ENCODE measurements around the gene SMIM5. TPM values are rescaled to one million over a fixed set of nuclear protein-coding genes. Genes with fewer than 3 reads are reported as not detected.
A peak's percentile ranks its signal among the peaks of the same experiment; 100 is the strongest.

SMIM5 gene
- total RNA-seq, 1 donor from 2014 or later: 0.14 TPM

DNA sequence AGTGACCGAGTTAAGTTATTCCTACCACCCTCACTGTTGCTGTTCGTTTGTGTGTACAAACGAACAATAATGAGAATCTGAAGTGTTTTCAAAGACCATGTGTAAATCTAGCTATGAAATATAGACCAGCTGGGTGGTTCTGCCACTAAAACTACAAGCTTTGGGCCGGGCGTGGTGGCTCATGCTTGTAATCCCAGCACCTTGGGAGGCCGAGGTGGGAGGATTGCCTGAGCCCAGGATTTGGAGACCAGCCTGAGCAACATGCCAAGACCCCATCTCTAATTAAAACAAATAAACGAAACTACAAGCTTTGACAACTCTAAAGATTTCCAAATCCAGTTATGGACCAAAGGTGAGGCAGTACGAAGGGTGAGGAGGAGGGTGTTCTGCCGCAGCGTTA lies 32.7 kb downstream of the SMIM5 start:
- Mint-ChIP-seq H3K36me3 (ENCODE audit: low read depth) (peaks cover 27% of the 10 kb centered on the region), H3K4me3 (no peak overlapping the region), H3K27ac (no peak overlapping the region), H3K27me3 (no peaks in the 10 kb centered on the region), H3K9me3 (no peaks in the 10 kb centered on the region), H3K4me1 (peaks cover 19% of the 10 kb centered on the region)
- intact Hi-C loops (cut with micrococcal nuclease): loop anchor here (2.0 kb wide), 1 partner anchor 77 kb away; no protein-coding TSS in a partner anchor
- DNase-seq: no peak

GRCh38 chr17:75666959-75667790 lies 33.9 kb downstream of the SMIM5 start, which contains the start of the genes RECQL5 and SAP30BP:
Gene RECQL5 (minus strand): TSS chr17:75667154. CDS start chr17:75666557, 597 bp downstream.
Gene SAP30BP (plus strand): TSS chr17:75667338. CDS start chr17:75667373, 35 bp downstream.
- no peaks in the 10 kb centered on the region for H3K27me3 Mint-ChIP-seq
- no peak within 1 kb of the TSS for H3K27ac Mint-ChIP-seq
- H3K4me1 Mint-ChIP-seq: peaks cover 19% of the 10 kb centered on the region
- no peak within 1 kb of the TSS for H3K4me3 Mint-ChIP-seq
- intact Hi-C loops (cut with micrococcal nuclease): loop anchor here (1.0 to 2.0 kb wide), 2 partner anchors 78 to 211 kb away; partner anchors contain the start of gene TMEM94
- DNase-seq: peak; percentile 100
- H3K36me3 Mint-ChIP-seq (ENCODE audit: low read depth): peaks cover 38% of the 10 kb centered on the region
- H3K9me3 Mint-ChIP-seq: no peaks in the 10 kb centered on the region

DNA sequence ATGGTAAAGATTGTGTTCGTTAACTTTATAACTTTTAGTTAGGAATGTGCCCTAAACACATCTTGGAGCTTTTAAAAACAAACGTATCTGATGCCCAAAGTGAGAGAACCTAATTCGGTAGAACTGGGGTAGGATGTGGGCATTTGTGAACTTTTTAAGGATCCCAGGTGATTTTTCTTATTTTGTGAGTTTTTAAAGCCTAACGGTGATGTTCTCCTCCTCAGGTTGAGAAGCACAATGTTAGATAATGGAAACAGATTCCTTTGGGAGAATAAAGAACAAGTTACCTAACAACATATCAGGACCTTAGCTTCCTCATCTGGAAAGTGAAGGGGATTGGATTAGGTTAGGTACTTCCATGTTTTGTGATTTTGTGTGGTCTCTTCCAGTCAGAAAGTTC lies 34.6 kb downstream of the SMIM5 start:
- Mint-ChIP-seq H3K9me3 (no peaks in the 10 kb centered on the region), H3K27ac (no peak overlapping the region), H3K36me3 (ENCODE audit: low read depth) (peaks cover 37% of the 10 kb centered on the region), H3K4me3 (no peak overlapping the region), H3K4me1 (peaks cover 19% of the 10 kb centered on the region), H3K27me3 (no peaks in the 10 kb centered on the region)
- DNase-seq: no peak
- intact Hi-C loops (cut with micrococcal nuclease): loop anchor here (1.0 to 2.0 kb wide), 2 partner anchors 79 to 212 kb away; partner anchors contain the start of gene TMEM94

DNA sequence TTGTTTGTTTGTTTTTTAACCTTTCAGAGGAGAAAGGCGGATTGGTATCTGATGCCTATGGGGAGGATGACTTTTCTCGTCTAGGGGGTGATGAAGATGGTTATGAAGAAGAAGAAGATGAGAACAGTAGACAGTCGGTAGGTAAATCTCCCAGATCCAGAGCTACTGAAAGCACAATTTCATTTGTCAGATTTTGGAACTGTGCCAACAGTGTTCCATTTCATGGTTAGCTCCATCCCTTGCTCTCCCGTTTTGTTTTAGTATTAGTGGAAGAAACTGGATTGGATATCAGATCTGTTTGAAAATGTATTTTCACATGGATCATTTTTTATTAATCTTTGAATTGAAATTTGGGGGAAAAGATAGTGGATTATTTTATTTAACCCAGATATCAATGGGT lies 35.3 kb downstream of the SMIM5 start:
- Mint-ChIP-seq H3K27ac (peak overlapping the region; percentile 67), H3K4me3 (no peak overlapping the region), H3K27me3 (no peaks in the 10 kb centered on the region), H3K9me3 (no peaks in the 10 kb centered on the region), H3K36me3 (ENCODE audit: low read depth) (peaks cover 43% of the 10 kb centered on the region), H3K4me1 (peaks cover 19% of the 10 kb centered on the region)
- no peak for DNase-seq
- intact Hi-C loops (cut with micrococcal nuclease): no loop called here

- no peak overlapping the region for H3K4me3 Mint-ChIP-seq
- H3K27me3 Mint-ChIP-seq: no peaks in the 10 kb centered on the region
- no peaks in the 10 kb centered on the region for H3K9me3 Mint-ChIP-seq
- intact Hi-C loops (cut with micrococcal nuclease): no loop called here
- H3K36me3 Mint-ChIP-seq (ENCODE audit: low read depth): peaks cover 42% of the 10 kb centered on the region
- DNase-seq: no peak
- peaks cover 18% of the 10 kb centered on the region for H3K4me1 Mint-ChIP-seq
- H3K27ac Mint-ChIP-seq: no peak overlapping the region
These were observed 37.6 kb downstream of the SMIM5 start for GRCh38 chr17:75670868-75671267.

DNA sequence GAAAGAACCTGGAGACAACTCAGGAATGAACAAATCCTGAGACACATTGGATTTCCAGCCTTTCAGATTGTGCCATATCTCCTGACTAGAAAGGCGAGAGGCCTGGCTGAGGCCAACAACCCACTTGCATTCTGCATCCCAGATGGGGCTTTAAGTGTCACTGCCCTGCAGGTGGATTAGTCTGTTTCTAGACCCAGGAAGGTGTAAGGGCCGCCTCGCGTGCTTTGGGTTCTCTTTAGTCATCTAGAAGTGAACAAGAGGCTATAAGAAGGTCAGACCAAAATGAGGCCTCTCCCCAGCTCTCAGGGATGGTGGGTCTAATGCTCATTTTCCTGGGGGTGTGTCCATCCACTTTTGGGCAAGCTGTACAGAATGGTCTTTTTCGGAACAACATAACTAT lies 38.8 kb downstream of the SMIM5 start:
- no peak overlapping the region for H3K4me3 Mint-ChIP-seq
- DNase-seq: no peak
- no peaks in the 10 kb centered on the region for H3K27me3 Mint-ChIP-seq
- no peak overlapping the region for H3K27ac Mint-ChIP-seq
- intact Hi-C loops (cut with micrococcal nuclease): no loop called here
- H3K36me3 Mint-ChIP-seq (ENCODE audit: low read depth): peaks cover 46% of the 10 kb centered on the region
- H3K9me3 Mint-ChIP-seq: no peaks in the 10 kb centered on the region
- H3K4me1 Mint-ChIP-seq: peaks cover 15% of the 10 kb centered on the region

DNA sequence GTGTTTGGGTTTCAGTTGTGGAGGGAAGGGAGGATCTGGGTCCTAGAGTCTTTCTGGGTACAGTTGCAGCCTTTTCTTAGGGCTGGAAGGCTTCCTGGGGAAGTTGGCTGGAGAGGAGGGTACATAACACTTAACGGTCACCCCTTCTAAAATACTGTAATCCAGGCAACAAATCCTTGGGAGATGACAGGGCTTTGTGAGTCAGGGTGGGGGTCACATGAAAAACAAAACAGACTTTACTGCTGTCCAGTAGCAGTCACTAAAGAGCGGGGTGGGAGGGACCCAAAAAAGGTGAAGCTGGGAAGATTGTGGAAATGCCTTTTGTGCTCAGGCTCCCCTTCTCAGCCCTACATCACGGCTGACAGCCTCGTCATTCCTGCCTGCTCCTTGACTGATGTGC lies 40.3 kb downstream of the SMIM5 start:
- no peak for DNase-seq
- H3K36me3 Mint-ChIP-seq (ENCODE audit: low read depth): peaks cover 42% of the 10 kb centered on the region
- H3K27me3 Mint-ChIP-seq: no peaks in the 10 kb centered on the region
- no peaks in the 10 kb centered on the region for H3K9me3 Mint-ChIP-seq
- peaks cover 11% of the 10 kb centered on the region for H3K4me1 Mint-ChIP-seq
- intact Hi-C loops (cut with micrococcal nuclease): no loop called here
- no peak overlapping the region for H3K4me3 Mint-ChIP-seq
- no peak overlapping the region for H3K27ac Mint-ChIP-seq

- Mint-ChIP-seq H3K36me3 (ENCODE audit: low read depth) (peaks cover 34% of the 10 kb centered on the region), H3K4me1 (peaks cover 4% of the 10 kb centered on the region)
- intact Hi-C loops (cut with micrococcal nuclease): no loop called here
These were observed 43.2 kb downstream of the SMIM5 start for GRCh38 chr17:75676461-75676860.

GRCh38 chr17:75679706-75680211 lies 46.5 kb downstream of the SMIM5 start:
- no peak for DNase-seq
- no peaks in the 10 kb centered on the region for H3K9me3 Mint-ChIP-seq
- H3K4me3 Mint-ChIP-seq: no peak overlapping the region
- H3K4me1 Mint-ChIP-seq: peaks cover 6% of the 10 kb centered on the region
- no peak overlapping the region for H3K27ac Mint-ChIP-seq
- no peaks in the 10 kb centered on the region for H3K27me3 Mint-ChIP-seq
- peaks cover 26% of the 10 kb centered on the region for H3K36me3 Mint-ChIP-seq (ENCODE audit: low read depth)
- intact Hi-C loops (cut with micrococcal nuclease): no loop called here

More at GRCh38 chr17:75676461-75676860, 43.2 kb downstream of the SMIM5 start:
- H3K4me3 Mint-ChIP-seq: no peak overlapping the region
- H3K9me3 Mint-ChIP-seq: no peaks in the 10 kb centered on the region
- DNase-seq: no peak
- no peak overlapping the region for H3K27ac Mint-ChIP-seq
- no peaks in the 10 kb centered on the region for H3K27me3 Mint-ChIP-seq

DNA sequence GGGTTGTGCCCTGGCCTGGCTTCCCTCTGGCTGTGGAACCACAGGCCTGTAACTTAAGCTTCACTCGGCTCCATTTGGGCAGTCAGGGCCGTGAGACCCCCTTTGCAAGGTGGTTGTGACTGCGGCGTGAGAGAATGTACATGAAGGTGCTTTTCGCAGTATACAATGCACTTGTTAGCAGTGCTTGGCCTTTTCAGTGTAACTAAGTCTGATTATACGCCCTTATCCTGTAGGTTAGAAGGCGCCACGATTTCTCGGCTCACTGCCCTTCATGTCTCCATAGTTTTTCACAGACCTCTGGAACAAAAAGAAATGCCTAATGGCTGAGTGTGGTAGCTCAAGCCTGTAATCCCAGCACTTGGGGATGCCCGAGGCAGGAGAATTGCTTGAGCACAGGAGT lies 47.2 kb downstream of the SMIM5 start:
- H3K27me3 Mint-ChIP-seq: no peaks in the 10 kb centered on the region
- H3K36me3 Mint-ChIP-seq (ENCODE audit: low read depth): peaks cover 27% of the 10 kb centered on the region
- H3K9me3 Mint-ChIP-seq: no peaks in the 10 kb centered on the region
- H3K27ac Mint-ChIP-seq: no peak overlapping the region
- peaks cover 7% of the 10 kb centered on the region for H3K4me1 Mint-ChIP-seq
- H3K4me3 Mint-ChIP-seq: no peak overlapping the region
- intact Hi-C loops (cut with micrococcal nuclease): no loop called here
- DNase-seq: no peak

- peaks cover 24% of the 10 kb centered on the region for H3K36me3 Mint-ChIP-seq (ENCODE audit: low read depth)
- DNase-seq: no peak
- H3K27ac Mint-ChIP-seq: no peak overlapping the region
- no peak overlapping the region for H3K4me3 Mint-ChIP-seq
- intact Hi-C loops (cut with micrococcal nuclease): no loop called here
- H3K27me3 Mint-ChIP-seq: no peaks in the 10 kb centered on the region
- H3K4me1 Mint-ChIP-seq: peaks cover 8% of the 10 kb centered on the region
- no peaks in the 10 kb centered on the region for H3K9me3 Mint-ChIP-seq
These were observed 48.1 kb downstream of the SMIM5 start for GRCh38 chr17:75681289-75681688.

DNA sequence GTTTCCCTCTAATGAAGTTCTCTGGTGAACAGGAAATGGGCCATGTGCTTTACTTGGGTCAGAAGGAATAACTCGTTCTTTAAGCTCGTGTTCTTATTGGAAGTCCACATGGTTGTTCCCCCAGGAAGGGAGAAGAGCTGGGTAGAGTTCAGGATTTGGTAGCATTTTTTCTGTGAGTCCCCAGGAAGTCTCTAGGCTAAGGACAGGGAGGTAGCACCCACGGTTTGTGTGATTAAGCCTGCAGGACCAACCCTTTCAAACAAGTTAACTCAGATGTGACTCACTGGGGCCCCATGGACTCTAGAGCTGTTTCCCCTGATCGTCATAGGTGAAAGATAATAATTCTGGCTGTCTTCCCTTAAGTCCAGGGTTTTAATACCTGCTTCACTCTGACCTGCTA lies 50.3 kb downstream of the SMIM5 start:
- no peaks in the 10 kb centered on the region for H3K27me3 Mint-ChIP-seq
- peak overlapping the region; percentile 37 for H3K27ac Mint-ChIP-seq
- intact Hi-C loops (cut with micrococcal nuclease): no loop called here
- DNase-seq: no peak
- H3K4me1 Mint-ChIP-seq: peaks cover 24% of the 10 kb centered on the region
- H3K4me3 Mint-ChIP-seq: no peak overlapping the region
- peaks cover 32% of the 10 kb centered on the region for H3K36me3 Mint-ChIP-seq (ENCODE audit: low read depth)
- H3K9me3 Mint-ChIP-seq: no peaks in the 10 kb centered on the region

- Mint-ChIP-seq H3K9me3 (no peaks in the 10 kb centered on the region), H3K27ac (no peak overlapping the region), H3K36me3 (ENCODE audit: low read depth) (peaks cover 33% of the 10 kb centered on the region), H3K27me3 (no peaks in the 10 kb centered on the region), H3K4me3 (no peak overlapping the region), H3K4me1 (peaks cover 31% of the 10 kb centered on the region)
- intact Hi-C loops (cut with micrococcal nuclease): no loop called here
- DNase-seq: no peak
These were observed 51.0 kb downstream of the SMIM5 start for GRCh38 chr17:75684249-75684648.

DNA sequence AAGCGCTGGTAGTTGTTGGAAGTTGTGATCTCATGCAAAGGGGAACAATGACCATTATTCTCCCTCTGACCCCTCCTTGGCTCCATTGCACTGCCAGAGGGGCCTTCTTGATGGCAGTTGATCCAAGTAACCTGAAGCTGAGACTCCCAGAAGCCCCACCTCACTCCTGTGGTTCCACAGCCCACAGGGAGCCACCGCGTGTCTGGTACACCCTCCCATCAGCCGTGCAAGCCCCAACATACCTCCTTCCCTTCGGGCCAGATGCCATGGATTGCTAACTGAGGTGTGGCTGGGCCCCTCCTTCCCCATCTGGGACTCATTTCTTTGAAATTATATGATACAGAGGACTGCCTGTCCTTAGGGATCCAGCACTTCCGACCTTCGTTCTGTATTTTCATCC lies 51.7 kb downstream of the SMIM5 start:
- Mint-ChIP-seq H3K9me3 (no peaks in the 10 kb centered on the region), H3K4me3 (no peak overlapping the region), H3K27me3 (no peaks in the 10 kb centered on the region), H3K4me1 (peaks cover 37% of the 10 kb centered on the region), H3K27ac (no peak overlapping the region), H3K36me3 (ENCODE audit: low read depth) (peaks cover 34% of the 10 kb centered on the region)
- no peak for DNase-seq
- intact Hi-C loops (cut with micrococcal nuclease): no loop called here
